22Rv1 (cell line): ENCODE results near the gene C4orf50.
"Not testable (repeated sequence)": the region's sequence is repeated elsewhere in the genome, so short reads cannot be mapped to it uniquely, and the experiment has no call there.

ENCODE experiments used
- H3K27ac ChIP-seq: fragments of 450-650 bp; 2 replicates; pipeline ENCODE4 v1.5.1; 2017
- ZFX ChIP-seq: fragments of 450-650 bp; IDR thresholded peaks from 2 replicates; pipeline ENCODE4 v1.6.1; 2017; ENCODE audit warnings: antibody characterized with exemption, borderline replicate concordance
- TF ChIP-seq, protein P1 (sequence below): fragments of 450-650 bp; IDR thresholded peaks from 2 replicates; pipeline ENCODE4 v1.5.1; 2017; ENCODE audit warnings: mild to moderate bottlenecking

C4orf50 gene

DNA sequence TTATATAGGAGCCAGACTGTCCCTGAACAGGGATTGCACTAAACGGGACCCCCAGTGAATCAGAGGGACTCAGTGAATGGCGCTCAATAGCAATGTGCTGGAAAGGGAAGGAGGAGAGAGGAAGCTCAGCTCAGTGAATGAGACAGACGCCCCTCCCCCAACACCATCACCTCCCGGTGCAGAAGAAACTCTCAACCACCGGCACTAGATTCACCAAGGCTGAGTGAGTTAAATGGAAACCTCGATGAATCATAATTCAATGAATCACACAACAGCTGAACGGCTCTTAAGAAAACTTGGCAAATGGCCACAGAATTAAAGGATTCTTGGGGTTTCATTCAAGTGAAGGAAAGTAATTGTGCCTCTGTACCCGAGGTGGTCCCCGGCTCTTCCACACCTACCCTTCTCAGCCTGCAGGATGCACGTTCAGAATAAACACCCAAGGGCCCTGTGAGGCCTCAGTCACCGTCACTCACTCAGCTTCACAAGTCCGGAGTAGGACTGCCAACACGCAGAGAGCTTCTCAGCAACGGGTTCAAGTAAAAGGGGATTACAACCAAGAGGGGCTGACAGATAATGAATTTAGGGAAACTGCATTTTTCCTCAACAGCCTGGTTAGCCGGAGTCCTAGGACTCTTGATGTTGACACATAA is 154.6 kb downstream of the C4orf50 start:
- no peak overlapping the region for H3K27ac ChIP-seq
- no peak for TF ChIP-seq ZFX
- TF ChIP-seq, protein P1, sequence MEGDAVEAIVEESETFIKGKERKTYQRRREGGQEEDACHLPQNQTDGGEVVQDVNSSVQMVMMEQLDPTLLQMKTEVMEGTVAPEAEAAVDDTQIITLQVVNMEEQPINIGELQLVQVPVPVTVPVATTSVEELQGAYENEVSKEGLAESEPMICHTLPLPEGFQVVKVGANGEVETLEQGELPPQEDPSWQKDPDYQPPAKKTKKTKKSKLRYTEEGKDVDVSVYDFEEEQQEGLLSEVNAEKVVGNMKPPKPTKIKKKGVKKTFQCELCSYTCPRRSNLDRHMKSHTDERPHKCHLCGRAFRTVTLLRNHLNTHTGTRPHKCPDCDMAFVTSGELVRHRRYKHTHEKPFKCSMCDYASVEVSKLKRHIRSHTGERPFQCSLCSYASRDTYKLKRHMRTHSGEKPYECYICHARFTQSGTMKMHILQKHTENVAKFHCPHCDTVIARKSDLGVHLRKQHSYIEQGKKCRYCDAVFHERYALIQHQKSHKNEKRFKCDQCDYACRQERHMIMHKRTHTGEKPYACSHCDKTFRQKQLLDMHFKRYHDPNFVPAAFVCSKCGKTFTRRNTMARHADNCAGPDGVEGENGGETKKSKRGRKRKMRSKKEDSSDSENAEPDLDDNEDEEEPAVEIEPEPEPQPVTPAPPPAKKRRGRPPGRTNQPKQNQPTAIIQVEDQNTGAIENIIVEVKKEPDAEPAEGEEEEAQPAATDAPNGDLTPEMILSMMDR, result no peak

DNA sequence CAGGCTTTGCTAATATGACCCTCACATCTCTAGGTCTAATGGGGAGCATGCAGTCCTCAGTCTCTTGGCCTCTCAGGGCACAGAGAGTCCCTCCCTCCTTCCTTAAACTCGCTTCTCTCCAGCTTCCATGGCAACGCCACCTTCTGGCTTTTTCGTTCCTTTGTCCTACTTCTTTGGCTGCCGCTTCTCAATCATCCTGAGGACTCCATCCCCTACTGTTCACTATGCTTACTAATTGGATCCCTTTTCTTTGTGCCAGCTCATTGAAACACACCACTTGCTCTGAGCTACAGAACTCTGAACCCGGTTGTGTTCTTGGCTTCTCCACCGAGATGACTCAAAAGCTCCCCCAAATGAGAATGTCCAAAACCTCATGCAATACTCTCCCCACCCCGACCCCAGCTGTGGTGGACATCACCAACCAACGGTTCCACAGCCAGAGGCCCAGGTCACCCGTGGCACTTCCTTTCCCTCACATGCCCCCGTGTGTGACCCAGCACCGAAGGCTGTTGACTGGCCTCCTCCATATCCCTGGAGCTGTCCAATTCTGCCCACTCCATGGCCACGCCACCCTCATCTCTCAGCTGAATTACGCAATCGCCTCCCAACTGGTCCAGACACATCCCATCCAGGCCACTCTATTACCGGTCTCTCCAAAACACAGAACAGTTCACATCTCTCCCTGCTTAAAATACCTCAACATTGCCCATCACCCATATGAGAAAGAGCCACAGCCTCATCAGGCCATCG is 160.0 kb downstream of the C4orf50 start:
- no peak overlapping the region for H3K27ac ChIP-seq
- TF ChIP-seq, protein P1, result no peak
- TF ChIP-seq ZFX, result no peak

DNA sequence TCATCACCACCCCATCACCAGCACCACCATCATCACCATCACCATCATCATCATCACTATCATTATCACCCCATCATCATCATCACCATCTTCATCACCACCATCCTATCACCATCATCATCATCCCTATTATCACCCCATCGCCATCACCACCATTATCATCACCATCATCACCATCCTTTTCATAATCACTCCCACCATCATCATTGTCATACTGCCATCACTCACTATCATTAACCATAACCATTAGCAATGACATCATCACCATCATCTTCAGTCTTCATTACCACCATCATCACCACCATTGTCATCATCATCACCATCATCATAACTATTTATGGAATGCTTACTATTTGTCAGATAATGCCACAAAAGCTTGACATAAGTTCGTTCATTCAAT is 161.0 kb downstream of the C4orf50 start:
- TF ChIP-seq, protein P1, result no peak
- H3K27ac ChIP-seq, result no peak overlapping the region

DNA sequence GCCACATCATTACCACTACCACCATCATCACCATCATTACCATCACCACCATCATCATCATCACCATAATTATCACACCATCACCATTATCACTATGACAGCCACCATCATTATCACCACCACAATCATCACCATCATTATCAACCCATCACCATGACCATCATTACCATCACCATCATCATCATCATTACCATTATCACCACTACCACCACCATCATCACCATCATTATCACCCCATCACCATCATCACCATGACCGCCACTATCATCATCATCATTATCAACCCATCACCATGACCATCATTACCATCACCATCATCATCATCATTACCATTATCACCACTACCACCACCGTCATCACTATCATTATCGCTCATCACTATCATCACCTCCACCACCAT is 161.9 kb downstream of the C4orf50 start:
- not testable (repeated sequence) for H3K27ac ChIP-seq

DNA sequence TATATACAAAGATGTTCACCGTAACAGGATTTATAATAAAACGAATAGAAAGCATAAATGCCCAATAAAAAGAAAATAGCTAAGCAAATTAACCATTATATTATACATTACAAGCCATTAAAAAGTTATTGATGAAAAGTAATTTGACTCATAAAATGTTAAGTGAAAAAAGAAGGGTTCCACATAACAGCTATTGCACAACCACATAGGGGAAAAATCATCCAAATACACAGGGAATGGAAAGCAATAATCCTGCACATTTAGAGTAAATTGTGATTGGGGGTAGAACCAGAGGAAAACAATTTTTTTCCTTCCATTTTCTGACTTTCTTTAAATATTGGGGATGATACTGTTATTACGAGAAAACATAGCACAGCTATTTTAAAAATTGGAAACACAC is 163.3 kb downstream of the C4orf50 start:
- TF ChIP-seq ZFX, result no peak
- TF ChIP-seq, protein P1, result no peak
- no peak overlapping the region for H3K27ac ChIP-seq

DNA sequence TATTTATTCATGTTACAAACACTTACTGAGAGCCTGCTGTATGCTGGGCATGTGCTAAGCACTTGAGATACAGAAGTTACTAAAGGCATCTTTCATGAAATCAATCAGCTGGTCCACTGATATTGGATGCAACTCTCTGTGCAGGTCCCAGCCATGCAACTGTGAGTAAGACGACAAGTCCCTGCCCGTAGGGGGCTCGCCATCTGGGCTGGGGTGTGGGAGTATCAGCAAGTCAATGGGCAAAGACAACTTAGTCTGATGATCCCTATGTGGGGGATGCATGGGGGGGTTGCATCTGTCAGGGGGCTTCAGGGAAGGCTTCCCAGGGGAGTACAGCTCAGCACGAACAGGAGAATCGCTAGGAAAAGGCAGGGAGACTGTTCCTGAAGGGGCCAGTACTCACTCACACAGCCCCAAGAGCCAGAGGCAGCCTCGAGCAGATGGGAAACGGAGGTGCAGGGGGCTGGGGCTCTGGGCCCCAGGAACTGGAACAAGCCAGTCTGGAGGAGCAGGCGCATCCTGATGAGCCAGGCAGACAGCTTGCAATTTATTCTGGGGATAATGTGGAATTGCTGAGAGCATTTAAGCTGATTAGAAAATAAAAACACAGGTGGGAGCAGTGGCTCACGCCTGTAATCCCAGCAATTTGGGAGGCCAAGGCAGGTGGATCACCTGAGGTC is 165.6 kb downstream of the C4orf50 start:
- no peak overlapping the region for H3K27ac ChIP-seq
- TF ChIP-seq, protein P1, result no peak

DNA sequence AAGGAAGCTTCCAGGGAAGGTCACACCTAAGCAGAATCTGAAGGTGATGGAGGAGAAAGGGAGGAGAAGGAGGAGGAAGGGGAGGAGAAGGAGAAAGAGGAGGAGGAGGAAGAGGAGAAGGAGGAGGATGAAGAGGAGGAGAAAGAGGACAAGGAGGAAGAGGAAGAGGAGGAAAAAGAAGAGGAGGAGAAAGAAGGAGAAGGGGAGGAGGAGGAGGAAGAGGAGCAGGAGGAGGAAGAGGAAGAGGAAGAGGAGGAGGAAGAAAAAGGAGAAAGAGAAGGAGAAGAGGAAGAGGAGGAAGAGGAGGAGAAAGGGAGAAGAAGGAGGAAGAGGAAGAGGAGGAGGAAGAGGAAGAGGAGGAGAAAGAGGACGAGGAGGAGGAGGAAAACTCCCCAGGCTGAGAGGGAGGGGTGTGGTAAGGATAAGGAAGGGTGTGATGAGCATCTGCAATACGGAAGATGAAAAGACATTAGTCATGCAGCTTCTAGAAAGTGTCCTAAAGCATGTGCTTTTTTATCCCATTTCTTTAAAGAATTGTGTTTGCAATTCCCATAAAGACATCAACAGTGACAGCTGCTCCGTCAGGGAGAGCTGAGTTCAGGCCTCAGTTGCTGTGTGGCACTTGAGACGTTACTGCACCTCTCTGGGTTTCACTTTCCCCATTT is 166.5 kb downstream of the C4orf50 start:
- TF ChIP-seq ZFX, result no peak
- TF ChIP-seq, protein P1, result no peak
- no peak overlapping the region for H3K27ac ChIP-seq
